Measurements from ENCODE around the gene TPRKB.
"Not testable (repeated sequence)": the region's sequence is repeated elsewhere in the genome, so short reads cannot be mapped to it uniquely, and the experiment has no call there.

The TPRKB gene

GRCh38 chr2:73746015-73746876, 9.1 kb upstream of the TPRKB start:
- no peak overlapping the region for H3K4me3 ChIP-seq (ENCODE audit: low read length)
- no peak for DNase-seq (ENCODE audit: low read depth, low spot score)

GRCh38 chr2:73740767-73741166, 3.6 kb upstream of the TPRKB start:
- DNase-seq (ENCODE audit: low read depth, low spot score) = no peak
- no peak overlapping the region for H3K4me3 ChIP-seq (ENCODE audit: low read length)

- no peak overlapping the region for H3K4me3 ChIP-seq (ENCODE audit: low read length)
- DNase-seq (ENCODE audit: low read depth, low spot score) = no peak
These were observed 2.0 kb upstream of the TPRKB start for GRCh38 chr2:73739101-73739500.

- H3K4me3 ChIP-seq (ENCODE audit: low read length) = peak overlapping the region; percentile 98
- DNase-seq (ENCODE audit: low read depth, low spot score) = no peak
These were observed 767 bp downstream of the TPRKB start for GRCh38 chr2:73736378-73736777.

- no peak for DNase-seq (ENCODE audit: low read depth, low spot score)
- H3K4me3 ChIP-seq (ENCODE audit: low read length) = no peak overlapping the region
These were observed 6.3 kb downstream of the TPRKB start for GRCh38 chr2:73730810-73731209.

GRCh38 chr2:73728711-73729110, 8.4 kb downstream of the TPRKB start:
- no peak for DNase-seq (ENCODE audit: low read depth, low spot score)
- H3K4me3 ChIP-seq (ENCODE audit: low read length) = no peak overlapping the region

GRCh38 chr2:73728043-73728442, 9.1 kb downstream of the TPRKB start:
- DNase-seq (ENCODE audit: low read depth, low spot score) = no peak

GRCh38 chr2:73726657-73727056, 10.5 kb downstream of the TPRKB start:
- not testable (repeated sequence) for DNase-seq (ENCODE audit: low read depth, low spot score); H3K4me3 ChIP-seq (ENCODE audit: low read length)

More at GRCh38 chr2:73728043-73728442, 9.1 kb downstream of the TPRKB start:
- H3K4me3 ChIP-seq (ENCODE audit: low read length) = no peak overlapping the region

GRCh38 chr2:73718851-73719621, 18.1 kb downstream of the TPRKB start:
- H3K4me3 ChIP-seq (ENCODE audit: low read length) = no peak overlapping the region

GRCh38 chr2:73718421-73718820, 18.7 kb downstream of the TPRKB start:
- DNase-seq (ENCODE audit: low read depth, low spot score) = no peak
- H3K4me3 ChIP-seq (ENCODE audit: low read length) = no peak overlapping the region

More at GRCh38 chr2:73718851-73719621, 18.1 kb downstream of the TPRKB start:
- no peak for DNase-seq (ENCODE audit: low read depth, low spot score)

- DNase-seq (ENCODE audit: low read depth, low spot score); H3K4me3 ChIP-seq (ENCODE audit: low read length): not testable (repeated sequence)
These were observed 19.4 kb downstream of the TPRKB start for GRCh38 chr2:73717695-73718094.

GRCh38 chr2:73717251-73717606, 19.9 kb downstream of the TPRKB start:
- no peak overlapping the region for H3K4me3 ChIP-seq (ENCODE audit: low read length)
- no peak for DNase-seq (ENCODE audit: low read depth, low spot score)

- DNase-seq (ENCODE audit: low read depth, low spot score) = no peak
- no peak overlapping the region for H3K4me3 ChIP-seq (ENCODE audit: low read length)
These were observed 20.4 kb downstream of the TPRKB start for GRCh38 chr2:73716543-73717250.

GRCh38 chr2:73714091-73714490, 23.1 kb downstream of the TPRKB start:
- no peak overlapping the region for H3K4me3 ChIP-seq (ENCODE audit: low read length)
- DNase-seq (ENCODE audit: low read depth, low spot score) = no peak

GRCh38 chr2:73708527-73708926, 28.6 kb downstream of the TPRKB start:
- no peak for DNase-seq (ENCODE audit: low read depth, low spot score)
- H3K4me3 ChIP-seq (ENCODE audit: low read length) = no peak overlapping the region

- no peak overlapping the region for H3K4me3 ChIP-seq (ENCODE audit: low read length)
- no peak for DNase-seq (ENCODE audit: low read depth, low spot score)
These were observed 29.5 kb downstream of the TPRKB start for GRCh38 chr2:73707636-73708035.

GRCh38 chr2:73707058-73707457, 30.1 kb downstream of the TPRKB start:
- H3K4me3 ChIP-seq (ENCODE audit: low read length) = no peak overlapping the region
- DNase-seq (ENCODE audit: low read depth, low spot score) = no peak

GRCh38 chr2:73705091-73705490, 32.1 kb downstream of the TPRKB start:
- H3K4me3 ChIP-seq (ENCODE audit: low read length) = no peak overlapping the region

GRCh38 chr2:73704285-73704684, 32.9 kb downstream of the TPRKB start:
- DNase-seq (ENCODE audit: low read depth, low spot score) = no peak
- no peak overlapping the region for H3K4me3 ChIP-seq (ENCODE audit: low read length)

More at GRCh38 chr2:73705091-73705490, 32.1 kb downstream of the TPRKB start:
- DNase-seq (ENCODE audit: low read depth, low spot score) = no peak

GRCh38 chr2:73703675-73704074, 33.5 kb downstream of the TPRKB start:
- no peak overlapping the region for H3K4me3 ChIP-seq (ENCODE audit: low read length)
- no peak for DNase-seq (ENCODE audit: low read depth, low spot score)

Data from Jurkat, Clone E6-1 (cell line).